8988T (cell line): ENCODE results near the gene NFU1.

ENCODE experiments used
- DNase-seq: peaks from one replicate; pipeline ENCODE4 v3.0.0; 2011

Gene NFU1

GRCh38 chr2:69436938-69437750 is at the start of gene NFU1:
TSS of gene NFU1 (minus strand) at chr2:69437435. CDS start at chr2:69437422, 13 bp downstream.
- DNase-seq: peak; percentile 92

- DNase-seq: no peak
Measured at GRCh38 chr2:69483696-69484095, 46.5 kb upstream of the NFU1 start.

- DNase-seq: no peak
Measured at GRCh38 chr2:69483024-69483423, 45.8 kb upstream of the NFU1 start.

- DNase-seq: no peak
Measured at GRCh38 chr2:69482471-69482870, 45.2 kb upstream of the NFU1 start.

- no peak for DNase-seq
Measured at GRCh38 chr2:69481421-69481820, 44.2 kb upstream of the NFU1 start.

DNA sequence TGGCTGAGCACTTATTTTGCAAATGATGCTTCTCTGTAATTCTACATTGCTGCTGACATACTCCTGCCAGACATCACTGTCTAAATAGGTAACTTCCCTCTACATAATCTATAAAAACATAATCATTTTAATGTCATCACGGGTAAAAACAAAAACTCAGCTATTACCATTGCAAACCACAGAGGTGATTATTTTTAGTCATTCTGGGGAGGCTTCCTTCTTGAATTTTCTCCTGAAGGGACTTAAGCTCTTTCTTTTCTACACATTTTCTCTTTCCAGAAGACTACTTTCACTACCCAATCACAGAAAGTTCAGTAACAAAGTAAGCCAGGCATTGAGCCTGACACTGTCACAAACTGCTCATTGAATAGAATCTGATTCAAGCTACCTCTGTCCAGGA is 40.4 kb upstream of the NFU1 start:
- DNase-seq: no peak

DNA sequence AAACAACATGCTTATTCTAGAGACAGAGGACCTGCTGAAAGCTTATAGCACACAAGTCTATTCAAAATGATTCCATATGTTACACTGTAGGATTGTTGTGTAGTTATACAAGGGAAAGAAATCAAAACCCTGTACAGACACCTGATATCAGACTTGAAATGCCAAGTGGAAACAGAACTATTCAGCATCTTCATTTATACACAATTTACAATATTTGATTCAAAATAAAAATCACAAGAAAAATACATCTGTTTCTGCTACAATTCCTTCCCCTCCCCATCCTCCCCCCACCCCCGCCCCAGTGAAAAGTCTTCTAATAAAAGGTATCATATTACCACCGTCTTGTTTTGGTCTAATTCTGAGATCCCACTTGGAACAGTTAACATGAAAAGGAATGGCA is 37.5 kb upstream of the NFU1 start:
- DNase-seq: no peak

DNA sequence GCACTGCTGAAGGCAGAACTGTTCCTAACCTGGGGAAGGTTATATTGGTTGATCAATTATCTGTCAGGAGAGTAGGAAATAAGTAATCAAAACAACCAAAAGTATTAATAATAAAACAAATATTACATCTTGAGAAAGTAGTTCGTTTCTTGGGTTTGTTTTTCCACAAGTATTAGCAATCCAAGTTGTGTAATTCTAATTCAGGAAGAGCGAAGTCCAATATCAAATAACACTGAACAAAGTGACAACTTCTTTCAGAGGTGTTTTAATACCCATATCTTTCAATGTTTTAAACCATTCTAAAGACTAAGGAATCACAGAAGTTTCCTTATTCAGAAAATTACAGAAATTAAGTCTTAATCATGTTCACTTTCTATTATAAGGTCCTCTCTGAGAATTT is 34.6 kb upstream of the NFU1 start:
- DNase-seq: no peak

- DNase-seq: no peak
Measured at GRCh38 chr2:69470911-69471310, 33.7 kb upstream of the NFU1 start.

- DNase-seq: no peak
Measured at GRCh38 chr2:69469784-69470183, 32.5 kb upstream of the NFU1 start.

DNA sequence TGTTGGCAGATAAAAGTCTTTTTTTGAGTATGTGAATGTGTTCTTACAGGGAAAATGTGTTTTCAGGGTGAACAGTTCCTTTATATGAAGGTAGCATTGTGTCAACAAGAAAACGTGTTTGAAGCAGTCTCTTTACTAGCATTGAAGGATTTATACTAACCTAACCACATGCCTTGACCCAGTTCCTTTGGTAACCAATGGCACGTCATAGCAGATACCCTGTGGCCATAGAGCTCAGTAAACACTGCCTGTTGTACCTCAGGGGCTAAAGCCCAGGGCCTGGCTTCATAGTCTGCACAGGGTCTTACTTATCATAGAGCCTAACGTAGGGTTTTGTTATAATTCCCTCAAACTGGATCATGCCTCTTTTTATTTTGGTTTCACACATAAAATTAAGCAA is 32.1 kb upstream of the NFU1 start:
- no peak for DNase-seq

- no peak for DNase-seq
Measured at GRCh38 chr2:69466728-69467127, 29.5 kb upstream of the NFU1 start.

- no peak for DNase-seq
Measured at GRCh38 chr2:69465513-69466456, 28.6 kb upstream of the NFU1 start.

DNA sequence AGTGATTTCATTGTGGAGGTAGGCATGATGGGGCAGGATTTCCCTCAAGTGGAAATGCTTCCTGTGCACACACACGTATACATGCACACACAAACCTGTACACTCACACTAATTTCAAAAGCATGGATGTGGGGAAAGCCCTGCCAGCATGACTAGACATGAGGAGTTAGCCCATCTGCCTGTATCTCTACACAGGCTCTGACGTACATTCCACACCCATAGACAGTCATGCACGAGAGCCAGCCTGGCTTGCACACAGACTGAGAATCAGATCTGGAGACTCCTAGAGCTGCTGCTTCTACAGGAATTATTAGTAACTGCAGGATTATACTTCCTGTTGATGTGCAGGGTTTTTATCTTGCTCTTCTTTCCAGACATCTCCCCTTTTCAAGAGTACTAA is 27.3 kb upstream of the NFU1 start:
- no peak for DNase-seq

DNA sequence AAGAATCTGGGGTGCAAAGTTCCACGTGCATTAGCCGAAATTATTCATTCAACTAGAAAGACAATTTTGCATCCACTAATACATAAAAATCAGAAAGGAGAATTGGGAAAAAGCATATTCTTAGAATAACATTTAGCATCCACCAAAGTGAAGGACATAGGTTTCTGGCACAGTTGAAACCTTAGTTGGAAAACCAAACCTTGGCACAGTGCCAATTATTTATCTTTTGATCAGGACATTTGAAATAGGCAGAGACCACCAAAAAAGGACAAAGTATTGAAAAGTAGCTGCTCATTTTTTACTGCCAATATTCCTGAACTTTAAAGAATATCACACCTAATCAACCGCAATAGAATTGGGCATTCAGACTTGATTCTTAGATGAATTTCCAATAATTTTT is 25.5 kb upstream of the NFU1 start:
- no peak for DNase-seq

DNA sequence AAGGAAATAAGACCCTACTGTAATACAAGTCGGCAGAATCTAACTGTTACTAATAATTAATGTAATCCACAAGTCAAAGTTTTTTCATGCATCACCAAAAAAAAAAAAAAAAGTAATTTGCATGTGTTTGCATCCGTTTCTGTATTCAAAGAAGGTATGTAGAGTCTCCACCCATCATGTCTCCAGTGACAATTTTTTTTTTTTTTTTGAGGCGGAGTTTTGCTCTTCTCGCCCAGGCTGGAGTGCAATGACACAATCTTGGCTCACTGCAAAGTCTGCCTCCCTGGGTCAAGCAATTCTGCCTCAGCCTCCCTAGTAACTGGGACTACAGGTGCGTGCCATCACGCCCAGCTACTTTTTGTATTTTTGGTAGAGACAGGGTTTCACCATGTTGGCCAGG is 24.2 kb upstream of the NFU1 start:
- DNase-seq: no peak

DNA sequence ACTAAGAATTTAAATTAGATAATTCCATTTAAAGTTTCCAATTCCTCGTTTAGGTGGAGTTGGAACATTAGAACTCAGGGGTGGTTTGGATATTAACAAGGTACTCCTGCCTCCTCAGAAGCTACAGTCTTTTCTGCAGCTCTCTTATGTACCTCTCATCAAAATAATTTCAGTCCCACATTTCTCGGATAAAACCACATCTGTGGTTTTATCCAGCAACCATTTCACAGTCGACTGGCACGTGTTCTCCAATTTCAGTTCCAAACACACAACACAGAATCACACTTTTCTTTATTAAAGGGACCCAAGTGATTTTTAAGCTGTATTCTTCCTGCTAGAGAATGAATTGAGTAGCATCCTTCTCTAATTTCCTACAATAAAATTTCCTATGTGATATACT is 22.7 kb upstream of the NFU1 start:
- no peak for DNase-seq

GRCh38 chr2:69456950-69457445 is 19.8 kb upstream of the NFU1 start:
- no peak for DNase-seq

DNA sequence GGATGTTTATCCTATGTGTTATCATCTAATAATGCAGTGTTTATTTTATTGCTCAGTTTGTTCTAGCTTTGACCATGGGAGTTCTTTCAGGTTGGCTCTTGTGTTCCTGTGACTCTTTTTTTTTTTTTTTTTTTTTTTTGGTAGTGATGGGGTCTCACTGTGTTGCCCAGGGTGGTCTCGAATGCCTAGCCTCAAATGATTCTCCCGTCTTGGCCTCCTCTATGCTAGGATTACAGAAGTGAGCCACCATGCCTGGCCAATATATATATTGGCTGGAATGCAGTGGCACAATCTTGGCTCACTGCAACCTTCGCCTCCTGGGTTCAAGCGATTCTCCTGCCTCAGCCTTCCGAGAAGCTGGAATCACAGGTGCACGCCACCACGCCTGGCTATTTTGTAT is 18.9 kb upstream of the NFU1 start:
- DNase-seq: no peak

GRCh38 chr2:69454976-69455375 is 17.7 kb upstream of the NFU1 start:
- no peak for DNase-seq

GRCh38 chr2:69453475-69454129 is 16.4 kb upstream of the NFU1 start:
- no peak for DNase-seq

GRCh38 chr2:69452687-69453086 is 15.5 kb upstream of the NFU1 start:
- no peak for DNase-seq

DNA sequence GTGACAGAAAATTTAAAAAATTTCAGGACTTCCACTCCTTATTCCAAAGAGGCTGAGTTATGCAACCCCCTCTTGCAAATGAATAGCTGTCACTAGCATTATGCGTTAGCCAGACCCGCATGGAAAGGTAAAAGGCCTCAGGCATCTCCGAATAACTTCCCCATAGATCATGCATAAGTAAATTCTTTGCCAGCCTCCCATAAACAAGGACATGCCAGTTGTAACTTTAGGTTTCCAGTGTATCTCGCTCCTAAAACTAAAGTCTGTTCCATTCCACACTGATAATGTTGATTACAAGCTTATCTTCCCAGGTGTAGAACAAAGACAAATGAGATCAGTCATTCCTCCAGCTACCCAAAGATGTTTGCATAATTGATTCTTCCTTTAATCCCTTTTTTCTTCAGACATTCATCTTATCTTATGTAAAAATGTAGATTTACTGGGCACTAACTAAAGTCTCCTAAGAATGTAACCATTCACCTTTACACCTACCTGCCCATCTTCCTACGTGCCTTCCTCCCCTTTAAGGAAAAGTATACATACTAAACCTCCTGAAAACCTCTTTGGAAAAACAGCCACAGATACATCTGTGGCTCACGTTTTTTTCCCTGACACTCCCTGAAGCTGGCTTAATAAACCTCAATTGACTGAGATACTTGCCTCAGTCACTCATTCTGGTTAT is 13.6 kb upstream of the NFU1 start:
- DNase-seq: no peak
